ENCODE data around the gene MYO1H.

Gene MYO1H

GRCh38 chr12:109476807-109477184 lies 129.1 kb downstream of the MYO1H start:
- TF ChIP-seq ZFX (IDR thresholded peaks at IDR 0.05; ENCODE audit: borderline replicate concordance) (no peak), CTCF (IDR thresholded peaks at IDR 0.05) (no peak)
- peak overlapping the region; percentile 78 for H3K27ac ChIP-seq

DNA sequence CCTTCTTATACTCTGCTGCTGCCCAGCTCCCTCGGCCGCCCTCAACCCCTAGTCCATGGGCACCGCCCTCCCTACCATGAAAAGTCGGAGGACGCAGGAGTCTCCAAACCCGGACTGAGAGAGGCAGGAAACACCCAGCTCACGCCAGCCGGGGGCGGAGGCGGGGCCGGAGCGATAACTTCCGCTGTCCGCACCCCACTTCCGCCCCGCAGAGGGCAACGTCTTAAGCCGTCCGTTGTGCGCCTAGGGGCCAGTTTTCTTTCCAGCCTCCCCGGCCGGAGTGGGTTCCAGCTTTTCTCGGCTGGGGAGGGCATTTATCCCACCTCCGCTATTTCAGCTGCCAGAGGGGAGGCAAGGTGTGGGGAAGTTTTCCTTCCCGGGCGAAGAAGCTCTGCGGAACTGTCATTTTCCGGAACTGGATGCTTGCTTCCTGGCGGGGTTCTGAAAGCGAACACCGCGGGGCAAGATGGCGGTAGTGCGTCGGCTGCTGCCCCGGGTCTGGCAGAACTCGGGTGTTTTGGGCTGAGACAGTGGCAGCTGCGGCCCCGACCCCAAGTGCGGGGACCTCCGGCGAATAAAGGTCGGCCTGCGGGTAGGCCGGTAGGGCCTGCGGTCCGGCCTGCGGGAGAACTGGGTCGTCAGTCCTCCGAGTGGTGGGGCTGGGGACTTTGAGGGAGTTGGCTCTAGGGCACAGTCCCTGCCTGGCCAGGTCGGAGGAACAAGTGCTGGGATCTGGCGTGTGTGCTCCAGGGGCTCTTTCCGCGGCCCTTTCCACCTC lies 129.7 kb downstream of the MYO1H start, which contains the start of the genes KCTD10 and UBE3B:
KCTD10 (minus strand) TSS at position 116 of the 778 bp plus-strand sequence; CDS start at position 78, 38 bp downstream.
UBE3B (plus strand) TSS at position 450 of the 778 bp plus-strand sequence. CDS start 5,918 bp downstream, outside the sequence.
- TF ChIP-seq ZFX (IDR thresholded peaks at IDR 0.05; ENCODE audit: borderline replicate concordance), result no peak
- no peak for TF ChIP-seq CTCF (IDR thresholded peaks at IDR 0.05)

DNA sequence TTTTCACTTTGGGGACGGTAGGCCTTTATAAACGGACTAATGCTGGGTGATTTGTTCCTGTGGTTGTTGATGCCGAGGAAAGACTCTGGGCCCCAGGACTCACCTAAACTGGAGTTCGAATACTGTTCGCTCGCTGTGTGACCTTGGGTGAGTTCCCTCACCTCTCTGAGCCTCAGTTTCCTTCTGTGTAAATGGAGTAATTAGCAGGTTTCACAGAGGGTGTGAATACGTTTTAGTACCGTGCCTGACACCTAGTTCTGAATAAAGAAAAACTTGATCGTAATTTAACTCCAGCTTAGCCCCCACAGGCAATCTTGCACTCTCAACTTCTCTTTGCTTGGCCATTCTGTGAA lies 130.2 kb downstream of the MYO1H start:
- H3K27ac ChIP-seq, result peak overlapping the region; percentile 78
- no peak for TF ChIP-seq ZFX (IDR thresholded peaks at IDR 0.05; ENCODE audit: borderline replicate concordance)
- no peak for TF ChIP-seq CTCF (IDR thresholded peaks at IDR 0.05)

More for the DNA sequence above, 129.7 kb downstream of the MYO1H start, which contains the start of the genes KCTD10 and UBE3B:
- peak within 1 kb of the TSS; percentile 78 for H3K27ac ChIP-seq

- H3K27ac ChIP-seq, result no peak overlapping the region
- TF ChIP-seq ZFX (IDR thresholded peaks at IDR 0.05; ENCODE audit: borderline replicate concordance), result no peak
- no peak for TF ChIP-seq CTCF (IDR thresholded peaks at IDR 0.05)
These were observed 132.1 kb downstream of the MYO1H start for GRCh38 chr12:109479761-109480160.

- H3K27ac ChIP-seq, result no peak overlapping the region
- no peak for TF ChIP-seq CTCF (IDR thresholded peaks at IDR 0.05)
- TF ChIP-seq ZFX (IDR thresholded peaks at IDR 0.05; ENCODE audit: borderline replicate concordance), result no peak
These were observed 132.7 kb downstream of the MYO1H start for GRCh38 chr12:109480356-109480755.

- H3K27ac ChIP-seq, result no peak overlapping the region
- TF ChIP-seq ZFX (IDR thresholded peaks at IDR 0.05; ENCODE audit: borderline replicate concordance) (no peak), CTCF (IDR thresholded peaks at IDR 0.05) (no peak)
These were observed 134.2 kb downstream of the MYO1H start for GRCh38 chr12:109481863-109482262.

- no peak overlapping the region for H3K27ac ChIP-seq
- no peak for TF ChIP-seq CTCF (IDR thresholded peaks at IDR 0.05)
- no peak for TF ChIP-seq ZFX (IDR thresholded peaks at IDR 0.05; ENCODE audit: borderline replicate concordance)
These were observed 134.8 kb downstream of the MYO1H start for GRCh38 chr12:109482491-109482890.
